Suprapubic skin (tissue), 4 donors: ENCODE results near the gene PTPRN2.

ENCODE experiments used
- EP300 ChIP-seq: sonication (generic); formaldehyde crosslinking; IDR thresholded peaks from one replicate; pipeline ENCODE4 v1.6.1; 2017; ENCODE audit warnings: antibody characterized with exemption
- POLR2A ChIP-seq, 2 donors: fragments of 450-650 bp; IDR thresholded peaks; one replicate each; pipeline ENCODE4 v1.6.1; 2017; ENCODE audit warnings: antibody characterized with exemption in 2 of 2, mild to moderate bottlenecking in 2 of 2, moderate library complexity in 2 of 2
- POLR2AphosphoS5 ChIP-seq, 3 donors: sonication (generic); formaldehyde crosslinking; IDR thresholded peaks; one replicate each; pipeline ENCODE4 v1.6.1; 2017; ENCODE audit warnings: antibody characterized with exemption in 3 of 3
- TF ChIP-seq, protein P1 (sequence below), 2 donors: fragments of 200-600 bp in 1 of 2; fragments of 450-650 bp in 1 of 2; sonication (generic) in 1 of 2; IDR thresholded peaks; one replicate each; pipeline ENCODE4 v1.5.1; 2016 to 2019; ENCODE audit warnings: antibody characterized with exemption in 2 of 2, mild to moderate bottlenecking in 1 of 2, moderate library complexity in 1 of 2

GRCh38 chr7:157602581-157602980 is 985.0 kb downstream of the PTPRN2 start:
- TF ChIP-seq, protein P1, sequence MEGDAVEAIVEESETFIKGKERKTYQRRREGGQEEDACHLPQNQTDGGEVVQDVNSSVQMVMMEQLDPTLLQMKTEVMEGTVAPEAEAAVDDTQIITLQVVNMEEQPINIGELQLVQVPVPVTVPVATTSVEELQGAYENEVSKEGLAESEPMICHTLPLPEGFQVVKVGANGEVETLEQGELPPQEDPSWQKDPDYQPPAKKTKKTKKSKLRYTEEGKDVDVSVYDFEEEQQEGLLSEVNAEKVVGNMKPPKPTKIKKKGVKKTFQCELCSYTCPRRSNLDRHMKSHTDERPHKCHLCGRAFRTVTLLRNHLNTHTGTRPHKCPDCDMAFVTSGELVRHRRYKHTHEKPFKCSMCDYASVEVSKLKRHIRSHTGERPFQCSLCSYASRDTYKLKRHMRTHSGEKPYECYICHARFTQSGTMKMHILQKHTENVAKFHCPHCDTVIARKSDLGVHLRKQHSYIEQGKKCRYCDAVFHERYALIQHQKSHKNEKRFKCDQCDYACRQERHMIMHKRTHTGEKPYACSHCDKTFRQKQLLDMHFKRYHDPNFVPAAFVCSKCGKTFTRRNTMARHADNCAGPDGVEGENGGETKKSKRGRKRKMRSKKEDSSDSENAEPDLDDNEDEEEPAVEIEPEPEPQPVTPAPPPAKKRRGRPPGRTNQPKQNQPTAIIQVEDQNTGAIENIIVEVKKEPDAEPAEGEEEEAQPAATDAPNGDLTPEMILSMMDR (IDR thresholded peaks at IDR 0.05): no peak
- TF ChIP-seq POLR2A (IDR thresholded peaks at IDR 0.05) (no peak), EP300 (no peak), POLR2AphosphoS5 (IDR thresholded peaks at IDR 0.05) (no peak)
